Ovary (tissue), 3 donors: ENCODE measurements around the gene TP73.

Experiments used
- CTCF ChIP-seq, 3 donors: fragments of 450-650 bp in 2 of 3; fragments of 200-600 bp in 1 of 3; IDR thresholded peaks; one replicate each; pipeline versions ENCODE4 v1.5.1 to v1.8.0; 2016 to 2022; ENCODE audit warnings: antibody characterized with exemption in 3 of 3, mild to moderate bottlenecking in 1 of 3
- EP300 ChIP-seq: sonication (generic); formaldehyde crosslinking; IDR thresholded peaks from one replicate; pipeline ENCODE4 v1.6.1; 2017; ENCODE audit warnings: antibody characterized with exemption
- POLR2A ChIP-seq: fragments of 450-650 bp; IDR thresholded peaks from one replicate; pipeline ENCODE4 v1.6.1; 2017; ENCODE audit warnings: antibody characterized with exemption, mild to moderate bottlenecking, moderate library complexity
- donor health status: DM: no; HTN: no; CAD: no.

- TF ChIP-seq POLR2A = no peak
- TF ChIP-seq CTCF (IDR thresholded peaks at IDR 0.05) = no peak
- TF ChIP-seq EP300 = no peak
These were observed 5.4 kb downstream of the TP73 start for GRCh38 chr1:3657578-3658230.
